Activated B cell treated with CpG ODN at 0.5 μM for 24 hours (primary cell): ENCODE measurements around the gene TGM3. TPM values are rescaled to one million over a fixed set of nuclear protein-coding genes. Genes with fewer than 3 reads are reported as not detected.
"Not testable (repeated sequence)": the region's sequence is repeated elsewhere in the genome, so short reads cannot be mapped to it uniquely, and the experiment has no call there.

ENCODE experiments used
- ATAC-seq: fragments of 200-7000 bp; cut with Tn5 transposase; one replicate; pipeline ENCODE4 v1.10.0; 2021; ENCODE audit warnings: low read depth, mild to moderate bottlenecking, moderate library complexity
- CTCF ChIA-PET: fragments of 350-600 bp; sonication (Branson Sonifier 250); formaldehyde crosslinking; loops from one replicate; lab custom pipeline; 2021; ENCODE audit warnings: antibody characterized with exemption; lab: Charles Lee
- POLR2A ChIA-PET: fragments of 350-600 bp; sonication (Branson Sonifier 250); formaldehyde crosslinking; loops from one replicate; lab custom pipeline; 2021; ENCODE audit warnings: antibody characterized with exemption; lab: Charles Lee
- DNase-seq: peaks from one replicate; pipeline ENCODE4 v3.0.0; 2022
- H3K27ac Mint-ChIP-seq: one replicate; pipeline ENCODE4 v1.8.0; 2020; ENCODE audit warnings: mixed read lengths
- H3K27me3 Mint-ChIP-seq: one replicate; pipeline ENCODE4 v1.8.0; 2021; ENCODE audit warnings: mixed read lengths
- H3K36me3 Mint-ChIP-seq: one replicate; pipeline ENCODE4 v1.8.0; 2021; ENCODE audit warnings: low read depth, mixed read lengths
- H3K4me1 Mint-ChIP-seq: one replicate; pipeline ENCODE4 v1.8.0; 2021; ENCODE audit warnings: mixed read lengths
- H3K4me3 Mint-ChIP-seq: one replicate; pipeline ENCODE4 v1.8.0; 2020; ENCODE audit warnings: mild to moderate bottlenecking, mixed read lengths
- H3K9me3 Mint-ChIP-seq: one replicate; pipeline ENCODE4 v1.8.0; 2020; ENCODE audit warnings: mixed read lengths
- intact Hi-C: fragments of 100-400 bp; cut with micrococcal nuclease; formaldehyde crosslinking; loops from one replicate; pipeline ENCODE4 v1.15.1; 2024
- total RNA-seq: library from RNA; stranded (reverse); gene quantifications from 2 replicates; pipeline ENCODE4 v1.2.3, GENCODE V29; 2022
- TF ChIP-seq, protein P1 (sequence below): fragments of 200-600 bp; IDR thresholded peaks from one replicate; pipeline ENCODE4 v1.8.0; 2022; ENCODE audit warnings: antibody characterized with exemption, mild to moderate bottlenecking

Gene TGM3
- total RNA-seq, 1 donor from 2014 or later: not detected

- H3K4me1 Mint-ChIP-seq: no peaks in the 10 kb centered on the region
- H3K27ac Mint-ChIP-seq: no peak overlapping the region
- CTCF ChIA-PET: no interaction called here
- H3K4me3 Mint-ChIP-seq: no peak overlapping the region
- ATAC-seq (no peak), DNase-seq (no peak)
- no peaks in the 10 kb centered on the region for H3K36me3 Mint-ChIP-seq
- POLR2A ChIA-PET: no interaction called here
- H3K9me3 Mint-ChIP-seq: no peaks in the 10 kb centered on the region
- TF ChIP-seq, protein P1, sequence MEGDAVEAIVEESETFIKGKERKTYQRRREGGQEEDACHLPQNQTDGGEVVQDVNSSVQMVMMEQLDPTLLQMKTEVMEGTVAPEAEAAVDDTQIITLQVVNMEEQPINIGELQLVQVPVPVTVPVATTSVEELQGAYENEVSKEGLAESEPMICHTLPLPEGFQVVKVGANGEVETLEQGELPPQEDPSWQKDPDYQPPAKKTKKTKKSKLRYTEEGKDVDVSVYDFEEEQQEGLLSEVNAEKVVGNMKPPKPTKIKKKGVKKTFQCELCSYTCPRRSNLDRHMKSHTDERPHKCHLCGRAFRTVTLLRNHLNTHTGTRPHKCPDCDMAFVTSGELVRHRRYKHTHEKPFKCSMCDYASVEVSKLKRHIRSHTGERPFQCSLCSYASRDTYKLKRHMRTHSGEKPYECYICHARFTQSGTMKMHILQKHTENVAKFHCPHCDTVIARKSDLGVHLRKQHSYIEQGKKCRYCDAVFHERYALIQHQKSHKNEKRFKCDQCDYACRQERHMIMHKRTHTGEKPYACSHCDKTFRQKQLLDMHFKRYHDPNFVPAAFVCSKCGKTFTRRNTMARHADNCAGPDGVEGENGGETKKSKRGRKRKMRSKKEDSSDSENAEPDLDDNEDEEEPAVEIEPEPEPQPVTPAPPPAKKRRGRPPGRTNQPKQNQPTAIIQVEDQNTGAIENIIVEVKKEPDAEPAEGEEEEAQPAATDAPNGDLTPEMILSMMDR: no peak
- intact Hi-C loops: no loop called here
- peaks cover 10% of the 10 kb centered on the region for H3K27me3 Mint-ChIP-seq
Measured at GRCh38 chr20:2260250-2260649, 35.6 kb upstream of the TGM3 start.

DNA sequence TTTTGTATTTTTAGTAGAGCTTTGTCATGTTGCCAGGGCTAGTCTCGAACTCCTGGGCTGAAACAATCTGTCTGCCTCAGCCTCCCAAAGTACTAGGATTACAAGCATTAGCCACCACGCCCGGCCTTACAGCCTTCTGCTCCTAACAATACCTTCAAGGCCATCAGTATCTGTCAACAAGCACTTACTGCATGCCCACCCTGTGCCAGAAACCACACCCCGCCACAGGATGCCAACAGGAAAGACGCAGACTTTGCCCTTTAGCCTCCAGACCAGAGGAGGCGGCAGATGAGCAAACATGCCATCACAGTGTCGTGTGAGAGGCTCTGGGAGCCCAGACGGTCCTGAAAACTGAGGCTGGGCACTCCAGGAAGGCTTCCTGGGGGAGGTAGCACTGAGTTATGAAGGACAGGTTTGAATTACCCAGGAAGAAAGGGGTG is 34.7 kb upstream of the TGM3 start:
- no peak for ATAC-seq
- Mint-ChIP-seq H3K27ac (no peak overlapping the region), H3K4me3 (no peak overlapping the region), H3K27me3 (peaks cover 10% of the 10 kb centered on the region), H3K36me3 (no peaks in the 10 kb centered on the region), H3K9me3 (no peaks in the 10 kb centered on the region), H3K4me1 (no peaks in the 10 kb centered on the region)
- no peak for DNase-seq
- intact Hi-C loops: no loop called here
- TF ChIP-seq, protein P1: no peak
- ChIA-PET POLR2A (no interaction called here), CTCF (no interaction called here)

DNA sequence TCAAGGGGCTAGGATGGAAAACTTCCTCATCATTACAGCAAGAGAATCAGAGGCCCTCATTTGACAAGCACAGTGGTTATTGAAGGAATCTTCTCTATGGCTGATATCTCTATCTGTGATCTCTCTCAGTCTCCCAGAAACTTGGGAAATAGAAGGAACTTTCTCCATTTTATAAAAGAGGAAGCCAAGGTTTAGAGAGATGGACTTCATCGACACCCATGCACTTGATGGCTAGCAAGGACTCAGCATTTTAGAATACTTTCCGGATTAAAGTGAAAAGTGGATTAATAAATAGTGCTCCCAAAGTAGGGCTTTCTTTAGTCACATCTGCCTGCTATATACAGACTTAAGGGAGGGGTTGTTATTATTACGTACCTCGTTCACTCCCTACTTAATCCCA is 34.2 kb upstream of the TGM3 start:
- TF ChIP-seq, protein P1: no peak
- ATAC-seq (no peak), DNase-seq (no peak)
- POLR2A ChIA-PET: no interaction called here
- CTCF ChIA-PET: no interaction called here
- Mint-ChIP-seq H3K27ac (no peak overlapping the region), H3K27me3 (peaks cover 10% of the 10 kb centered on the region), H3K4me3 (no peak overlapping the region), H3K36me3 (no peaks in the 10 kb centered on the region), H3K9me3 (no peaks in the 10 kb centered on the region), H3K4me1 (no peaks in the 10 kb centered on the region)
- intact Hi-C loops: no loop called here

DNA sequence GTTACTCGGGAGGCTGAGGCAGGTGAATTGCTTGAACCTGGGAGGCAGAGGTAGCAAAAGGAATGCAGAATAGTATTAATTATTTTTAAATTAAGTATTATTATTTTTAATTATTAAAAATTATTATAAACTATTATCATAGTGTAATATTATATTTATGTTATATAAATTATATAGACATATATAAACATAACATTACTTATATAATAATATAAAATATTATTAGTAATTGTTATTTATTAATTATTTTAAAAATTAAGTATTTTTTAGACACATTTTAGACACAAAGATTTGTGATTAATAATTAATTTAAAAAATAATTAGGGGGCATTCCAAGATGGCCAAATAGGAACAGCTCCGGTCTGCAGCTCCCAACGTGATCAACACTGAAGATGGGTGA is 31.7 kb upstream of the TGM3 start:
- ATAC-seq (no peak), DNase-seq (no peak)
- Mint-ChIP-seq H3K4me3 (no peak overlapping the region), H3K4me1 (no peaks in the 10 kb centered on the region), H3K9me3 (no peaks in the 10 kb centered on the region), H3K27ac (no peak overlapping the region), H3K36me3 (no peaks in the 10 kb centered on the region), H3K27me3 (peaks cover 10% of the 10 kb centered on the region)
- TF ChIP-seq, protein P1: no peak
- POLR2A ChIA-PET: no interaction called here
- CTCF ChIA-PET: no interaction called here
- intact Hi-C loops: no loop called here

- POLR2A ChIA-PET, CTCF ChIA-PET, DNase-seq, H3K4me1 Mint-ChIP-seq, H3K4me3 Mint-ChIP-seq, H3K9me3 Mint-ChIP-seq, intact Hi-C loops, H3K36me3 Mint-ChIP-seq, H3K27ac Mint-ChIP-seq, ATAC-seq: not testable (repeated sequence)
- peaks cover 14% of the 10 kb centered on the region for H3K27me3 Mint-ChIP-seq
Measured at GRCh38 chr20:2264621-2265374, 31.0 kb upstream of the TGM3 start.
